Measurements from ENCODE around the gene EYA2. TPM values are rescaled to one million over a fixed set of nuclear protein-coding genes. Genes with fewer than 3 reads are reported as not detected.

The EYA2 gene
- total and polyA plus RNA-seq, 2 donors, result 11.1 to 28.5 TPM

DNA sequence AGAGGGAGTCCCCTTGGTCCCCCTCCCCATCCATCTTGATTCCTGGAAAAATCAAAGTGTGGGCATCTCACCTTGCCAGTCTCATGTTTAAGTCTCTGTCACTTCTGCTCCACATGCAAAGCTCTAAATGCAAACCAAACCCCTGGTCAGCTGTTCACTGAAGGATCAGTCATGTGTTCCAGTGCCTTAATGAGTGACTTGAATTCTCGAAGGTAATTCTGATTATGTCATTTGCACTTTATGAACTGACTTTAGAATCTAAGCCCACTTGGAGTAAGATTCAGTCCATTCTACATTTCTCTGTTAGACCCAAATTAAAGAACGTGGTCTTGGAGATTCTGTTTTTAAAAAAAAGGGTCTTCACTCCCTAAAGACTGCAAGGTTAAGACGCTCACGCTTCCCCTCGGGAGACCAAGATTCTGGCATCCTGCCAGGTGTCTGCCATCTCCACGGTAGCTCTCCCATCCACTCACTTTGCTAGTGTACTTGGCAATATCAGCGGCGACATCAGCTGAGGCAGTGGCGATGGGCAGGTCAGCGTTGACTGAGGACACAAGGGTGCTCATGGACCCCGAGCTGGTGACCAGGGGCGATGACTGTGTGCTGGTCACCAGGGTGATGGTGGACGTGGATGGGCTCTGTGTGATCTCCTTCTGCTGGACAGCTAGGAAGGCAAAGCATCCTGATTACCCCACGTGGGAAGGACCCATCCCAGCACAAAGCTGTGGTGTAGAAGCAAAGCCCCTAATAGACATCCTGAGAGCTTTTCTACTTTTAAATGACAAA is 341.4 kb downstream of the EYA2 start:
- DNase-seq (ENCODE audit: low read depth in 6 of 9, low spot score in 9 of 9), result no peak
- WGBS, result 96% methylated on average over 14 of the region's 14 CpGs
- Histone ChIP-seq H3K36me3 (ENCODE audit: control insufficient read depth in 2 of 2, insufficient read depth in 2 of 2, low read length in 1 of 2) (peaks cover 57 to 62% of the 10 kb centered on the region in 2 donors), H3K4me1 (ENCODE audit: control insufficient read depth in 2 of 2, insufficient read depth in 2 of 2, low read length in 2 of 2) (no peaks in the 10 kb centered on the region), H3K9me3 (ENCODE audit: control insufficient read depth in 2 of 2, insufficient read depth in 1 of 2, low read length in 1 of 2) (no peaks in the 10 kb centered on the region), H3K27ac (ENCODE audit: low read depth in 1 of 2, low read length in 1 of 2) (no peak overlapping the region), H3K4me3 (ENCODE audit: low read length in 2 of 2) (no peak overlapping the region), H3K27me3 (ENCODE audit: control insufficient read depth in 2 of 2, insufficient read depth in 1 of 2, low read length in 1 of 2) (no peaks in the 10 kb centered on the region)

DNA sequence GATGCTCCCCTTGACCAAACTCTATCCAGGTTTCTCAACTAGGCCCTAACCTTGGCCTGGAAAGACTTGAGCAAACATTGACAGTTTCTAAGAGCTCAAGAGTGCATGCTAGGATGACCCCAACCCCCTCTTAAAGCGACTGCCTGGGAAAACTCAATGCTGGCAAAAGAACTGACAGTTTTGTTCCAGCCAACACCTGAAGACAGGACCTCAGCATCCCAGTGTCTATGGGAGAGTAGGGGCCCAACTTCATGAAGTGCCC is 341.9 kb downstream of the EYA2 start:
- no peaks in the 10 kb centered on the region for H3K4me1 ChIP-seq (ENCODE audit: control insufficient read depth in 2 of 2, insufficient read depth in 2 of 2, low read length in 2 of 2)
- no peaks in the 10 kb centered on the region for H3K27me3 ChIP-seq (ENCODE audit: control insufficient read depth in 2 of 2, insufficient read depth in 1 of 2, low read length in 1 of 2)
- WGBS, result 98% methylated on average over 1 of the region's 1 CpG
- no peak overlapping the region for H3K27ac ChIP-seq (ENCODE audit: low read depth in 1 of 2, low read length in 1 of 2)
- peaks cover 57 to 62% of the 10 kb centered on the region in 2 donors for H3K36me3 ChIP-seq (ENCODE audit: control insufficient read depth in 2 of 2, insufficient read depth in 2 of 2, low read length in 1 of 2)
- H3K9me3 ChIP-seq (ENCODE audit: control insufficient read depth in 2 of 2, insufficient read depth in 1 of 2, low read length in 1 of 2), result no peaks in the 10 kb centered on the region
- no peak overlapping the region for H3K4me3 ChIP-seq (ENCODE audit: low read length in 2 of 2)
- DNase-seq (ENCODE audit: low read depth in 6 of 9, low spot score in 9 of 9), result no peak

DNA sequence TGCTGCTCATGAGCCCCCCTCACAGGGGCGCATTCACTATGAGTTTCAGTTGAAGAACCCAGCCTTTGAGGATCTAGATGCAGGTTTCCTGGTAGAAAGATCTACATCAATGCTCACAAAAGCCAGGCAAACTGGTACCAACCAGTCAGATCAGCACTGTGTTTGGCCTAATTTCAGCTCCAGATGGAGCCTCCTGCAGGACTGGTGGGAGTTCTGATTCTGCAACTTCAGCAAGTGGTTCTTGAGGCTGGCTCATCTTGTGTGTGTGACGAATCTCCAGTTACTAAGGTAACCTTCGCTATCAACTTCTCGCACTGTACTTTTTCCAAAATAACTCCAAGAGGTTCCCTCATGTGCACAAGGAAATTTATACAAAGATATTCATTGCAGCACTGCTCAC is 343.1 kb downstream of the EYA2 start:
- Histone ChIP-seq H3K4me1 (ENCODE audit: control insufficient read depth in 2 of 2, insufficient read depth in 2 of 2, low read length in 2 of 2) (no peaks in the 10 kb centered on the region), H3K27ac (ENCODE audit: low read depth in 1 of 2, low read length in 1 of 2) (no peak overlapping the region), H3K4me3 (ENCODE audit: low read length in 2 of 2) (no peak overlapping the region), H3K36me3 (ENCODE audit: control insufficient read depth in 2 of 2, insufficient read depth in 2 of 2, low read length in 1 of 2) (peaks cover 65 to 68% of the 10 kb centered on the region in 2 donors), H3K9me3 (ENCODE audit: control insufficient read depth in 2 of 2, insufficient read depth in 1 of 2, low read length in 1 of 2) (no peaks in the 10 kb centered on the region), H3K27me3 (ENCODE audit: control insufficient read depth in 2 of 2, insufficient read depth in 1 of 2, low read length in 1 of 2) (no peaks in the 10 kb centered on the region)
- WGBS, result over 99% methylated on average over 4 of the region's 4 CpGs
- DNase-seq (ENCODE audit: low read depth in 6 of 9, low spot score in 9 of 9), result no peak

Other genes starting within 250 kb of the EYA2 start
- 1.4 TPM for gene SLC13A3, start 243.4 kb upstream of the EYA2 start, total RNA-seq
- gene SLC13A3, start 243.4 kb upstream of the EYA2 start, polyA plus RNA-seq, result 1.9 TPM
- 22.9 TPM for gene TP53RK, start 205.4 kb upstream of the EYA2 start, total RNA-seq
- gene TP53RK, start 205.4 kb upstream of the EYA2 start, polyA plus RNA-seq, result 13.1 TPM
- 2.0 TPM for gene SLC2A10, start 185.2 kb upstream of the EYA2 start, total RNA-seq
- 4.8 TPM for gene SLC2A10, start 185.2 kb upstream of the EYA2 start, polyA plus RNA-seq

Measured in thymus (tissue), 11 donors.